Middle frontal gyrus (tissue), 1 donor: ENCODE data around the gene RAD51B.
A peak's percentile ranks its signal among the peaks of the same experiment; 100 is the strongest.
"Not testable (repeated sequence)": the region's sequence is repeated elsewhere in the genome, so short reads cannot be mapped to it uniquely, and the experiment has no call there.

Experiments
- DNase-seq: peaks from one replicate; pipeline ENCODE4 v3.0.0-alpha.2; 2015; ENCODE audit warnings: low spot score; ENCODE audit errors: extremely low spot score

The RAD51B gene

DNA sequence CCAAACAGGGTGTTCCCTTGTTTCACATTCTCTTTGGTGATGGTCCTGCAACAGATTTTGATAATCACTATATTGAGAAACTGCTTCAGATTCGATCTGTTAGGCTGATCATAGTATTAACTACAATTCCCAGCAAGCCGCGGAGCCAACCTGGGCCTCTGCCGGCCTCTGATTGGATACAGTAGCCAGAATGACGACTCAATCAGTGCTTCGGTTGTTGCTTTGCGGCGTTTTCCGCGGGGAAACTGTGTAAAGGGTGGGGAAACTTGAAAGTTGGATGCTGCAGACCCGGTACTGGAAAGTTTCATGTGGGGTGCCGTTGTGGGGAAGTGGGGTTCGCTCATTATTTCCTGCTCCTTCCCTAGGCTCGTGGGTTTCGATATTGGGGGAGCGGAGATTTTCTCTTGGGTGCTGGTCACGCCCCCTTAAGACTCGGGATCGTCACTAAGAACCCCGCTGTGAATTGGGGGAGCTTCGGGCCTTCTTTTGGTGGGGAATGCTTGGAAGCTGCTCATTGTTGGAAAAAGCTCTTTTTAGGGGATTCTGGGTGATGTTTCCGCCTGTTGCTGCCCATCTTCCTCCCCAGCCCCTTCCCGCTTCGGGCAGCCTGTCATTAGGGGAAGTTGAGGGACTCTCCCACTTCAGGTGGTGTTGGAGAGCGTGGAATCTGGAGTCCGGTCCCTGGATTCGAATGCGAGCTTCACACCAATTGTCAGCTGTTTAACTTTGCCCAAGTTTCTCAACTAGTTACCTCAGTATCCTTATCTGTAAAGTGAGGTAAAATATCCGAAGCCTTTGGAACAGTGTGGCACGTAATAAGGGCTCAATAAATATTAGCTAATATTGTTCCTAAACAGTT, at the start of gene RAD51B:
Gene RAD51B, plus strand, starts transcription at position 217 of the 859 bp plus-strand sequence.
- DNase-seq, result peak; percentile 87

DNA sequence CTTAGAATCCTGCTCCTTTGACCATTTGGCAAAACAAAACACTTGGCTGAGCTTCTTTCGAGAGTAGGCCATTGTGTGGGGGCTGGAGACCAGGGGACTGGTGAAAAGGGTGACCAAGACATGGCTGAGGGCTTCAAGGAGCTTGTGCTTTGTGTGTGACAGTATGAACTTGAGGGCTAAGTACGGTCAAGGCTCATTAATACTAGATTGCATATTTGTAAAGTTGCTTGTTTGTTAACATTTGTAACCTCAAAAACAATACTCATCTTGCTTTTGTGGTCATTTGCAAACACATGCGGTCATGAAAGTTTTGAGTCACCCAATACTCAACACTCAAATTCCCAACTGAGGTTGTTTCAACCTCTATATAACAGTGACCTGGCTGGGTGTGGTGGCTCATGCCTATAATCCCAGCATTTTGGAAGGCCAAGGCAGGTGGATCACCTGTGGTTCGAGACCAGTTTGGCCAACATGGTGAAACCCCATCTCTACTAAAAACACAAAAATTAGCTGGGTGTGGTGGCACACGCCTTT, 45.7 kb upstream of the RAD51B start:
- no peak for DNase-seq

DNA sequence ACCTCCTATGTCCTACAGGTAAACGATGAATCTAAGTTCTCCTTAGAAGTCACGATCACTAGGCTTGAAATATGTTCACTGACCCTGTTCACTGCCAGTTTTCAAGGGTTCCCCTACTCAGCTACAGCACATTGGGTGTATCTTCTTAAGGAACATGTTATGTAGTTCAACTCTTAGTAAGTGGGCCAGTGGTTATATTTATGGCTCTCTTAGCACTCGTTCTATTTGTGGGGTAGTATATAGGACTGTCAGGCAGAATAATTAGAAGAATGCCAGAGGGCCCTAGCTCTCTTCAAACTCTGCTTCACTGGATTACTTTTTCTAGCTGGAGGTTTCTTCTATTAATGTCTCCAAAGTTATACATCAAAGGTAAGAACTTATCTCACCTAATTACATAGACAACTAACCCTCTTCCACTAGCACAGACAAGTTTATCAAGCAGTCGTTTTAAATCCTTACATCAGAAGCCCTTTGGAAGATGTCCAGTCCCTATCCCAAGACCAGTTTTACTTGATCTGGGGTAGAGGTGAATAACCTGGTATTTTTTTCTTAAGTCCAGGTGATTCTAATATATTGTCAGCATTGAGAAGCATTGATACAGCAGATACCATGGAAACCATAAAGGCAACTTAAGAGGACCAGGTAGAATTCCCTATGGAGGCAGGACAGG, 42.8 kb upstream of the RAD51B start:
- no peak for DNase-seq

DNA sequence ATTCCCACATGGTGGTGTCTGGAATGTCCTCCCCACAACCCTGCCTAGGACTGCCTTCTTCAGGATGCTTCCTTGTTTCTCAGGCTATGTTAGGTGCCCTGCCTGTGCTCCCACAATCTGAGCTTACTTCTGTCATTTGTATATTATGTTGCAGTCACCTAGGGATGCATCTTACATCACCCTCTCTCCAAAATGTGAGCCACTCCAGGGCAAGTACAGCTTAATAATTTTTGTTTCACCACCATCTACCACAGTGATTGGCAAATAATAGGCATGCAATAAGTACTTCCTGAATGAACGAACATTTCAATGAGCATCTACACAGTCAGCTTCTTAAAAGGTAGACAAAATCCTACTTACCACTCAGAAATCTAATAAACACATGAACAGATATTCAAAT, 40.8 kb upstream of the RAD51B start:
- DNase-seq, result no peak

- DNase-seq, result no peak
These were observed 37.5 kb upstream of the RAD51B start for GRCh38 chr14:67782090-67782489.

DNA sequence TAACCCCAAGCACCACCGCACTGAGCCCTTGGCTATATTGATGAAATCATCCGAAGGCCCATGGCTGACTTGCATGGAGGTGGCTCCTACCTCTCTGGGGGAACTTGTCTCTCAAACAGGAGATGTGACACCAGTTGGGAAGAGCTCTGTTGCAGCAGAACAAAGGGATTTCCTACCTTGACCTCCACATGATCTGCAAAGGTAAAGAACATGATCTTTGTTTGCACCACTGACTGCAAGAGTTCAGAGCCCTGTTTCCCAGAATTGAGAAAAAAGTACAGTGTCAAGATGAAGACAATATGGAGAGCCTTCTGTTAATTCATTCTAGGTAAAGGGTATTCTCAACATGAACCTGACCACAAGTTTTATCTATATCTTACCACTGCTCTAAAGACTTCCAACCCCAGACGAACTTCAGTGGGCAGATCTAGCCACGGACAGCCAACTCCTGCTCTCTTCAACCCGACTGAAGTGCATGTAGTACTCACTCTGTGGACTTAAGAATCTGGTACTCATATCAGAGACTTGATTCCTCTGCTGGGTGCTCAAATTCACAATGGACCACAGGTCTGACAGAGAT, 35.2 kb upstream of the RAD51B start:
- no peak for DNase-seq

GRCh38 chr14:67785270-67786109, 34.1 kb upstream of the RAD51B start:
- DNase-seq, result no peak

DNA sequence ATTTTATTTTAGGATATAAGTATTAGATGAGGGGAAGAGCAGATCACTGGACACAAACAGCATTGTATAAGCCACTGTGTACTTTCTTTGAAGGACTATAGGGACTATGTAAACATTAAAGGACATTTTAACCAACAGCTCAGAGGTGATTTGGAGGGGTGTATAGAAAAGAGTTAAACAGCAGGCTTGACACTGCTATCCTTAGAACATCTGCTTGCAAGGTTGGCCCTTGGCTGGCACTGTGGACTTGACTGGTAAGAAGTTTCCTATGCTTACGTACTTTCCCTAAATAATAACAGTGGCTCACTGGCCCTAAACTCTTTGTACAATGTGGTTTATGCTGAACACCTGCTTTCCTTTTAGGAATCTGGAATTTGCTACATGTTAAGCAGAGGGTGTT, 31.9 kb upstream of the RAD51B start:
- DNase-seq, result no peak

GRCh38 chr14:67798731-67799130, 20.8 kb upstream of the RAD51B start:
- no peak for DNase-seq

DNA sequence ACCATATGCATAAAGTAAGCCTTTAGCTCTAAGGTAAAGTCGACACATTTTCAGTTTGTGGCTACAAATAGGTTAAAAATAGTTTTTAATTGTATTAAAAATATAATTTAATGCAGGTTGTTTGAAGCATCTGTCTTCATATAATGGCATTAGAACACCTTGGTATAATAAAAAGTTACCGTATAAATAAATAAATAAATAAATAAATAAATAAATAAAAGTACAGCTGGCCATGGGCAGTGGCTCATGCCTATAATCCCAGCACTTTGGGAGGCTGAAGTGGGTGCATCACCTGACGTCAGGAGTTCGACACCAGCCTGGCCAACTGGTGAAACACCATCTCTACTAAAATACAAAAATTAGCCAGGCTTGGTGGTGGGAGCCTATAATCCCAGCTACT, 18.8 kb upstream of the RAD51B start:
- DNase-seq, result no peak

- no peak for DNase-seq
These were observed 13.3 kb upstream of the RAD51B start for GRCh38 chr14:67806246-67806645.

DNA sequence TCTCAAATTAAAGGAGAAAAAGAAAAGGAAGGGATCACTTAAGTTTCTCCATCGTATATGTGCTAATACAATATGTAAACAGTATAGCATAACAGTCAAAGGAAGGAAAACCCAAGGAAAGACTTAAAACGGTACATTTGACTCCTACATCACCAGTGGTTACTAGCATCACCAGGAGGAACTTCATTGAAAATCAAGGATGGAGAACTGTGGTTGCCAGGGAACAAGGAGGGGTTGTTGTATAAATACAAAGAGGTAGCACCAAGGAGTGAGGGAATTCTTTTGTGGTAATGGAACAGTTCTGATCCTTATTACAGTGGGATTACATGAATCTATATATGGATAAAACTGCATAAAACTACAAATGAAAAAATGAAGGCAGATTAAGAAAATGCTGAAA, 4.8 kb upstream of the RAD51B start:
- no peak for DNase-seq

DNA sequence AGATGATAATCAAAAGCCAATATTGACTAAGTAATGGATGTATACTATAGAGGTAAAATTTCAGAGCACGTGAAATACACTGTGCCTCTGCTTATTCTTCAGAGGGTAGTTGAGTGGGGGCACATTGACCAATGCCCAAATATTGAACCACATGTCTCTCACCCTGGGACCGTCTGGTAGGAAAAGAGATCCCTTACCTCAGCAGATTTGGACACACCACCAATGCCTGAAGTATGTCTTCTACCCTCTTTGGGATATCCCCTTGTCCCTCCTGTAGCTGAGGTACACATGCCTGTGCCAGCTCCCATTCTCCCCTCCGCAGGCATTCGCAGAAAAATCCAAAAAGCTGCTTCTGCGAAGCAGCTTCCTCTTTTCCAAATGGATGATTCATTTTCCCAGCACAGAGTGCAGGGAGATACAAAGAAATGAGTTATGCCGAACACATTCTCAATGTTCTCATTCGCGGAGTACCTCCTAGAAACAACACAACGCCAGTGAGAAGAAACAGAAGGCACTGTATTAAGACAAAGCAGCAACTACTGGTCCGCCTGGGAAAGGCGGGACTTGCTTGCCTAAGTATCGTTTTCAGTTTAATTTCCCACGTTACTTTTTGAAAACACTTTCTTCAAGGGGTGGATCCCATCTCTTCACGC, 3.9 kb upstream of the RAD51B start:
- no peak for DNase-seq

- peak; percentile 95 for DNase-seq
These were observed 3.1 kb upstream of the RAD51B start, which contains the start of gene ZFYVE26 for GRCh38 chr14:67816326-67817002. ZFYVE26 (minus strand) TSS chr14:67816590; CDS start chr14:67815963, 627 bp downstream.

- DNase-seq, result no peak
These were observed 1.7 kb upstream of the RAD51B start for GRCh38 chr14:67817750-67818438.

DNA sequence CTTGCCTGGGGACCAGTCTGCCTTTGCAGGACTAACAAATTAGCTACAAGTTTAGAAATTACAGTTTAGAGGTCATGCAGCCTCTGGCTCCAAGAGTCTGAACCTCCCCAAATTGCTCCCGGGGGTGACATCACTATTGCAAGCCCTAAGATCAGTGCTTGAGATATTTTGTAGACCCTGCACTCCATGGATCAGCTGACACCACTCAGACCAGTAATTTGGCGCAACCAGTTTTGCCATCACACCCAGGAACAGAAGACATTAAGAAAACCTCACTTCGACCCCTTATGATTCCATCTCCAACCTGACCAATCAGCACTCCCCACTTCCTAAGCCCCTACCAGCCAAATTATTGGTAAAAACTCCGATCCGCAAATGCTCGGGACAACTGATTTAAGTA, 1.1 kb upstream of the RAD51B start:
- DNase-seq, result not testable (repeated sequence)

DNA sequence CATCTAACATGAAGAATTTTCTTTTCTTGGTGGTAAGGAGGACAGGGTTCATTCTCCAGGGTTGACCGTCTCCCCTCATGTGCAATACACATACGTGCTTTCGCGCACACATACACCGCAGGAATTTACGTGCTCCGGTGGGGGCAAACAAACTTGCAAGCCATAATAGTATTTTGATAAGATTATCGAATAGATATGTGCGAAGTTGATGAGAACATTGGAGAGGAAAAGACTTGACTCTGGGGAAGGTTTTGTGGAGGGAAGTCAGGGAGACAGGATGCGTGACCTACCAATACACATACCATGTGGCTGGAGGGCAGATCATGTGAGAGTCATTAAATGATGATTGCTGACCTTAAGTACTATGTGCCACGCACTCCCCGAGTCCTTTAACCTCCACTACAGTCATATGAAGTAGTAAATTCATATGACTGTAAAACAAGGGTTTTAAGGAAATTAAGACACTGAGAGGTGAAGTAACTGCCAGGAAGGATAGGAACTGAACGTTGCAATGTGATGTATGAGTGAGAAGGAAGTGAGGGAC, 921 bp downstream of the RAD51B start:
- no peak for DNase-seq

GRCh38 chr14:67821121-67821520, 1.5 kb downstream of the RAD51B start:
- DNase-seq, result no peak

DNA sequence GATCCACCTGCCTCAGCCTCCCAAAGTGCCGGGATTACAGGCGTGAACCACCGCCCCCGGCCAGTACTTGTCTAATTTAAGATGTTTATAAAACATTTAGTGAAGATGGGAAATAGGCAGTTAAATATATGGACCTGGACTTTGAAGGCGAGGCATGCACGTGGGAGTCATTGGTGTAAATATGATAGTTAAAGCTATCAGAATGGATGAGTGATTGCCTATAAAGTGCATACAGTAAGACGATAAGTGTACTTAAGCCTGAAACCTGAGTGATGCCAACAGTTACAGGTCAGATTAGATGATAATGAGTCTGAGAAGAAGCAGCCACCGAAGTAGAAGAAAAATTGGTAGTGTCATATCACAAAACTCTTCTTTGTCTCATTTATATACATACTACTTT, 11.5 kb downstream of the RAD51B start:
- no peak for DNase-seq
